Mesenchymal stem cell (in vitro differentiated cells and primary cell): ENCODE results near the gene GINS1.

Experiments used
- DNase-seq: peaks from one replicate; pipeline ENCODE4 v3.0.0-alpha.2; 2013
- H2AFZ ChIP-seq: one replicate; pipeline ENCODE4 v1.6.1; 2013; ENCODE audit warnings: low read depth, mild to moderate bottlenecking, control low read depth, inconsistent platforms, low read length, moderate library complexity
- H2AK5ac ChIP-seq: 2 replicates; pipeline ENCODE4 v1.6.1; 2013; ENCODE audit warnings: low read length, moderate library complexity, mild to moderate bottlenecking, inconsistent platforms; ENCODE audit not compliant: severe bottlenecking
- H2BK120ac ChIP-seq: one replicate; pipeline ENCODE4 v1.6.1; 2013; ENCODE audit warnings: low read depth, mild to moderate bottlenecking, inconsistent platforms, low read length, moderate library complexity
- H2BK12ac ChIP-seq, 2 experiments: one replicate each; pipeline ENCODE4 v1.6.1; 2013; ENCODE audit warnings: inconsistent platforms in 2 of 2, low read length in 2 of 2, mild to moderate bottlenecking in 2 of 2, moderate library complexity in 2 of 2, control low read depth in 1 of 2
- H2BK15ac ChIP-seq: one replicate; pipeline ENCODE4 v1.6.1; 2013; ENCODE audit warnings: mild to moderate bottlenecking, low read depth, inconsistent platforms; ENCODE audit not compliant: poor library complexity, severe bottlenecking
- H2BK5ac ChIP-seq: 2 replicates; pipeline ENCODE4 v1.6.1; 2013; ENCODE audit warnings: low read depth, mild to moderate bottlenecking, low read length, control low read depth, inconsistent platforms; ENCODE audit not compliant: poor library complexity, severe bottlenecking
- H3K14ac ChIP-seq, 2 experiments: one replicate each; pipeline ENCODE4 v1.6.1; 2013; ENCODE audit warnings: inconsistent platforms in 2 of 2, low read length in 2 of 2, control low read depth in 1 of 2, mild to moderate bottlenecking in 1 of 2, moderate library complexity in 1 of 2
- H3K18ac ChIP-seq, 2 experiments: one replicate each; pipeline ENCODE4 v1.6.1; 2013; ENCODE audit warnings: inconsistent platforms in 2 of 2, low read length in 2 of 2, control low read depth in 1 of 2, low read depth in 1 of 2, mild to moderate bottlenecking in 1 of 2
- H3K23ac ChIP-seq, 2 experiments: one replicate each; pipeline ENCODE4 v1.6.1; 2013; ENCODE audit warnings: inconsistent platforms in 2 of 2, low read length in 2 of 2, mild to moderate bottlenecking in 2 of 2, moderate library complexity in 2 of 2, control low read depth in 1 of 2
- H3K27ac ChIP-seq: 2 replicates; pipeline ENCODE4 v1.5.1; 2013; ENCODE audit warnings: mild to moderate bottlenecking, moderate library complexity, low read length, control low read depth, inconsistent platforms; ENCODE audit not compliant: poor library complexity, severe bottlenecking
- H3K27me3 ChIP-seq, 2 experiments: 2 replicates each; pipeline versions ENCODE4 v1.6.1 to v1.7.0; 2013; ENCODE audit warnings: low read length in 2 of 2, mild to moderate bottlenecking in 2 of 2, moderate library complexity in 2 of 2, control low read depth in 1 of 2, inconsistent platforms in 1 of 2; ENCODE audit not compliant: control insufficient read depth in 1 of 2, insufficient read depth in 1 of 2
- H3K36me3 ChIP-seq, 2 experiments: 2 replicates each; pipeline versions ENCODE4 v1.6.1 to v1.7.0; 2013; ENCODE audit warnings: low read length in 2 of 2, control low read depth in 1 of 2, inconsistent platforms in 1 of 2, low read depth in 1 of 2, mild to moderate bottlenecking in 1 of 2; ENCODE audit not compliant: insufficient read depth in 2 of 2, control insufficient read depth in 1 of 2
- H3K4ac ChIP-seq, 2 experiments: one replicate each; pipeline ENCODE4 v1.6.1; 2013; ENCODE audit warnings: inconsistent platforms in 2 of 2, low read length in 2 of 2, mild to moderate bottlenecking in 2 of 2, moderate library complexity in 2 of 2, control low read depth in 1 of 2, low read depth in 1 of 2
- H3K4me1 ChIP-seq: 2 replicates; pipeline ENCODE4 v1.6.1; 2013; ENCODE audit warnings: low read depth, low read length, control low read depth; ENCODE audit not compliant: control insufficient read depth, insufficient read depth
- H3K4me2 ChIP-seq: 2 replicates; pipeline ENCODE4 v1.6.1; 2013; ENCODE audit warnings: low read length, mild to moderate bottlenecking, inconsistent platforms; ENCODE audit not compliant: poor library complexity, severe bottlenecking
- H3K4me3 ChIP-seq, 2 experiments: 2 replicates each; pipeline versions ENCODE4 v1.5.1 to v1.7.0; 2013; ENCODE audit warnings: low read length in 2 of 2, mild to moderate bottlenecking in 2 of 2, control low read depth in 1 of 2, low read depth in 1 of 2; ENCODE audit not compliant: insufficient read depth in 1 of 2
- H3K79me1 ChIP-seq: replicated peaks from 2 replicates; pipeline ENCODE4 v1.6.1; 2013; ENCODE audit warnings: mild to moderate bottlenecking, control low read depth, low read length, inconsistent platforms; ENCODE audit not compliant: poor library complexity, severe bottlenecking
- H3K9ac ChIP-seq: 2 replicates; pipeline ENCODE4 v1.7.0; 2013; ENCODE audit warnings: mild to moderate bottlenecking, low read length, moderate library complexity
- H3K9me3 ChIP-seq: 2 replicates; pipeline ENCODE4 v1.7.0; 2013; ENCODE audit warnings: mild to moderate bottlenecking, low read length; ENCODE audit not compliant: control insufficient read depth
- H4K8ac ChIP-seq: one replicate; pipeline ENCODE4 v1.6.1; 2013; ENCODE audit warnings: inconsistent platforms, mild to moderate bottlenecking, low read length, moderate library complexity
- H4K91ac ChIP-seq: one replicate; pipeline ENCODE4 v1.6.1; 2013; ENCODE audit warnings: mild to moderate bottlenecking, low read length, inconsistent platforms
- WGBS: methylation state at CpG from one replicate; pipeline ENCODE4 v1.1.7; 2013; ENCODE audit warnings: mixed read lengths; 5-methylcytosine and 5-hydroxymethylcytosine counted together

The GINS1 gene

DNA sequence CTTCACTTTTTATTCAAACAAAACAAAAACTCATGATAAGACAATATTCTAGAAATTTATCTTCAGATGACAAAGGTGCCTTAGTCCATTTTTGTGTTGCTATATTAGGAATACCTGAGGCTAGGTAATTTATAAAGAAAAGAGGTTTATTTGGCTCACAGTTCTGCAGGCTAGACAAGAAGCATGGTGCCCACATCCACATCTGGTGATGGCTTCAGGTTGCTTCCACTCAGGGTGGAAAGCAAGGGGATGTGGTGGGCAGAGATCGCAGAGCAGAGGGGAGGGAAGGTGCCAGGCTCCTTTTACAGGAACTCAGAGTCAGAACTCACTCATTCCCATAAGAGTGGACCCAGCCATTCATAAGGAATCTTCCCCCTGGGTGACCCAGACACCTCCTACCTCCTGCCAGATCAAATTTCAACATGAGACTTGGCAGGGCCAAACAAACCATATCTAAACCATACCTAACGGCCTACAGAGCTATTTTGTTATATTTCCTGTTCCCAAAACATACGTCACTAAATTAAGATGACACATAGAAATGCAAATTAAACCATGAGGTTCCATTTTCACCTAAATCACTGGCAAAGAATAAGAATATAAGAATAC lies 43.2 kb upstream of the GINS1 start:
- Histone ChIP-seq H3K79me1 (peaks cover 18% of the 10 kb centered on the region), H2BK15ac (no peak overlapping the region), H2BK12ac (no peak overlapping the region), H2BK5ac (no peak overlapping the region), H3K4me3 (no peak overlapping the region), H3K4ac (no peak overlapping the region), H4K91ac (no peak overlapping the region), H3K27ac (no peak overlapping the region), H3K9me3 (no peaks in the 10 kb centered on the region), H3K36me3 (no peaks in the 10 kb centered on the region), H2BK120ac (no peak overlapping the region), H3K18ac (no peak overlapping the region), H3K9ac (no peak overlapping the region), H3K14ac (peak overlapping the region in 1 of 2 experiments; percentile 48), H2AFZ (no peak overlapping the region), H3K4me2 (no peak overlapping the region), H3K4me1 (peaks cover 10% of the 10 kb centered on the region), H3K23ac (no peak overlapping the region), H4K8ac (no peak overlapping the region), H2AK5ac (no peak overlapping the region), H3K27me3 (no peaks in the 10 kb centered on the region)
- WGBS = 96% methylated on average over 3 of the region's 3 CpGs
- DNase-seq = no peak

DNA sequence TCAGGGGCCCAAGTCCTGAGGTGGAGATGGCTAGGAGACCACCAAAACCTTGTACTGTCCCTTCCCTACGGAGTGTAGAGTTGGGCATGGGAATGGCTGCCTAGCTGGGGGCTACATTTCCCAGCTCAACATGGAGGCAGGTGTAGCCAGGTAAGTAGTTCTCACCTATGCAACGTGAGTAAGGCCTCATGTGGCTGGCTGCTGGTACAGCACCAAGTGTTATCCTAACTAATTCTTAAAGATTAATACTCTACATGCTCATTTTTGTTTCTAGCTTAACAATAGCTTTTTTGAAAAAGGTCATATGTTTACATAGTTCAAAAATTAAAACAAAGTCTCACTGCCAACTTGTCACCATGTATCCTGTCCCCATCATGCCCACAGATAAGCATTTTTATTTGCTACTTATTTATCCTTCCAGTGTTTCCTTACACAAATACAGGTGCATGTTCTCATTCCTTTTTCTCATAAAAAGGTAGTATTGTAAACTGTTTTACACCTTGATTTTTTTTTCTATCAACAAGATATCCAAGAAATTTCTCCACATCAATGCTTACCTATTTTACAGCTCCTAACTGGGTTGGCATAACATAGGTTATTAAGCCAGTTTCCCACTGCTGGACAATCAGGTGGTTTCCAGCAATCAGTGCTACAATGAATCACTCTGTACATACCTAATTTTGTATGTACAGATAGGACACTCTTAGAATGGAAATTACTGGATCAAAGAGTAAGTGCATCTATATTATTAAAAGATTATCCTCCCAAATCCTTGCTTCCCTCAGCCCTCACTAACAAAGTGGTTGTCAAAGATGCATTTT lies 42.4 kb upstream of the GINS1 start:
- Histone ChIP-seq H3K27me3 (no peaks in the 10 kb centered on the region), H3K79me1 (peaks cover 21% of the 10 kb centered on the region), H4K8ac (no peak overlapping the region), H3K9me3 (no peaks in the 10 kb centered on the region), H3K9ac (no peak overlapping the region), H2BK120ac (no peak overlapping the region), H3K36me3 (no peaks in the 10 kb centered on the region), H3K4me1 (peaks cover 10% of the 10 kb centered on the region), H3K27ac (no peak overlapping the region), H3K18ac (no peak overlapping the region), H2AK5ac (no peak overlapping the region), H3K4ac (no peak overlapping the region), H3K14ac (no peak overlapping the region), H4K91ac (no peak overlapping the region), H2AFZ (no peak overlapping the region), H2BK12ac (no peak overlapping the region), H3K4me3 (no peak overlapping the region), H2BK15ac (no peak overlapping the region), H2BK5ac (no peak overlapping the region), H3K4me2 (no peak overlapping the region), H3K23ac (no peak overlapping the region)
- WGBS = 93% methylated on average over 2 of the region's 2 CpGs
- no peak for DNase-seq

DNA sequence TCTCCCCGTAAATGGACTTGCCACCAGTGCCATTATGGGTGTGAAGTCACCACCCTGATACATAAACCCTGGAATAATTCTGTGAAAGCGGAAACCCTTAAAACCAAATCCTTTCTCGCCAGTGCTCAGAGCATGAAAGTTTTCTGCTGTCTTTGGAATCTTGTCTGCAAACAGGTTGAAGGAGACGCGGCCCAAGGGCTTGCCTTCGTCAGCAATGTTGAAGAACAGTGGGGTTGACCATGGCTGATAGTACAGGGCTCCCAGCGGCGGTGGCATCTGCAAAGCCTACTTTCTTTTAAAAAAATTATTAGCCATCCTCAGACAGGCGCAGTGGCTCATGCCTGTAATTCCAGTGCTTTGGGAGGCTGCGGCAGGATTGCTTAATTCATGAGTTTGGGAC lies 38.9 kb upstream of the GINS1 start:
- Histone ChIP-seq H3K14ac (no peak overlapping the region), H2BK12ac (no peak overlapping the region), H2AK5ac (no peak overlapping the region), H4K8ac (no peak overlapping the region), H3K4me2 (no peak overlapping the region), H3K27ac (no peak overlapping the region), H3K79me1 (peaks cover 37% of the 10 kb centered on the region), H3K4me3 (no peak overlapping the region), H3K9me3 (peaks cover 22% of the 10 kb centered on the region), H3K9ac (no peak overlapping the region), H2AFZ (no peak overlapping the region), H3K27me3 (no peaks in the 10 kb centered on the region), H4K91ac (no peak overlapping the region), H3K23ac (no peak overlapping the region), H2BK5ac (no peak overlapping the region), H3K36me3 (no peaks in the 10 kb centered on the region), H3K4me1 (peaks cover 6% of the 10 kb centered on the region), H3K18ac (no peak overlapping the region), H2BK120ac (no peak overlapping the region), H3K4ac (no peak overlapping the region), H2BK15ac (no peak overlapping the region)
- DNase-seq = no peak
- WGBS = over 99% methylated on average over 10 of the region's 10 CpGs

DNA sequence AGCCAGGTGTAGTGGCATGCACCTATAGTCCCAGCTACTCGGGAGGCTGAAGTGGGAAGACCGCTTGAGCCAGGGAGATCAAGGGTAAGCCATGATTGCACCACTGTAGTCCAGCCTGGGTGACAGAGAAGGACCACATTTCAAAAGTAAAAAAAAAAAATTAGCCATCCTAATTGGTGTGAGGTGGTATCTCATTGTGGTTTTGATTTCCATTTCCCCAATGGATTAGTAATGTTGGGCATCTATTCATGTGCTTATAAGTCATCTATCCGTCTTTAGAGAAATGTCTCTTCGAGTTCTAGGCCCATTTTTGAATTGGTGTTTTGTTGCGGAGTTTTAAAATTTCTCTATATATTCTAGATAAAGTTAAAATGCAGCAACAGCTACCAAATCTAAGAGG lies 38.5 kb upstream of the GINS1 start:
- 100% methylated on average over 2 of the region's 5 CpGs for WGBS

More for the DNA sequence above, 38.5 kb upstream of the GINS1 start:
- Histone ChIP-seq H3K79me1 (peaks cover 37% of the 10 kb centered on the region), H3K4me3 (no peak overlapping the region), H4K91ac (no peak overlapping the region), H3K14ac (no peak overlapping the region), H2BK120ac (no peak overlapping the region), H2BK5ac (no peak overlapping the region), H3K27me3 (no peaks in the 10 kb centered on the region), H3K18ac (no peak overlapping the region), H2AFZ (no peak overlapping the region), H2AK5ac (no peak overlapping the region), H2BK12ac (no peak overlapping the region), H3K23ac (no peak overlapping the region), H3K4me2 (no peak overlapping the region), H2BK15ac (no peak overlapping the region), H3K9me3 (peaks cover 22% of the 10 kb centered on the region), H3K36me3 (no peaks in the 10 kb centered on the region), H3K4me1 (peaks cover 6% of the 10 kb centered on the region), H3K27ac (no peak overlapping the region), H4K8ac (no peak overlapping the region), H3K9ac (no peak overlapping the region), H3K4ac (no peak overlapping the region)
- no peak for DNase-seq
